GM10248 (cell line): ENCODE results near the gene AIPL1.
A peak's percentile ranks its signal among the peaks of the same experiment; 100 is the strongest.

Source experiments
- CTCF ChIA-PET: fragments of 300-600 bp; sonication (Branson Sonifier 250); formaldehyde crosslinking; extraction: SDS; loops from one replicate; lab custom pipeline; 2021; ENCODE audit warnings: antibody characterized with exemption; lab: Yijun Ruan, JAX
- POLR2A ChIA-PET: fragments of 350-650 bp; sonication (Branson Sonifier 250); formaldehyde crosslinking; extraction: SDS; loops from one replicate; lab custom pipeline; 2020; ENCODE audit warnings: antibody characterized with exemption; lab: Yijun Ruan, JAX
- DNase-seq: peaks from one replicate; pipeline ENCODE4 v3.0.0; 2012; ENCODE audit errors: extremely low spot score
- CTCF ChIP-seq: IDR thresholded peaks from 2 replicates; pipeline ENCODE4 v1.5.1; 2012; ENCODE audit warnings: mild to moderate bottlenecking, low read depth; ENCODE audit errors: extremely low read depth, missing control alignments, control extremely low read depth

Gene AIPL1

GRCh38 chr17:6425407-6425806, 9.5 kb downstream of the AIPL1 start:
- no peak for TF ChIP-seq CTCF
- POLR2A ChIA-PET = no interaction called here
- CTCF ChIA-PET = interaction anchor here (0.9 to 4.8 kb wide), 5 partner anchors 10 to 832 kb away, joined by 3 to 33 read pairs (median 4); partner anchors contain the start of gene AIPL1
- DNase-seq = no peak

- DNase-seq = no peak
- ChIA-PET POLR2A (no interaction called here), CTCF (interaction anchor here (0.8 to 4.8 kb wide), 5 partner anchors 12 to 867 kb away, joined by 3 to 33 read pairs (median 7); partner anchors contain the start of gene AIPL1)
- TF ChIP-seq CTCF = no peak
These were observed 11.0 kb downstream of the AIPL1 start for GRCh38 chr17:6423931-6424330.

- no peak for TF ChIP-seq CTCF
- POLR2A ChIA-PET = no interaction called here
- no peak for DNase-seq
- CTCF ChIA-PET = interaction anchor here (0.6 to 4.8 kb wide), 9 partner anchors 13 to 836 kb away, joined by 3 to 33 read pairs (median 5); partner anchors contain the start of genes AIPL1 and PIMREG
These were observed 12.2 kb downstream of the AIPL1 start for GRCh38 chr17:6422654-6423241.

GRCh38 chr17:6421700-6422604, 13.0 kb downstream of the AIPL1 start:
- ChIA-PET POLR2A (no interaction called here), CTCF (interaction anchor here (0.6 to 4.8 kb wide), 16 partner anchors 9 to 838 kb away, joined by 3 to 33 read pairs (median 4); partner anchors contain the start of genes AIPL1, NLRP1 and PIMREG)
- DNase-seq = peak; percentile 85
- peak; percentile 87 for TF ChIP-seq CTCF

GRCh38 chr17:6420173-6420641, 14.7 kb downstream of the AIPL1 start:
- ChIA-PET POLR2A (no interaction called here), CTCF (interaction anchor here (1.4 to 4.7 kb wide), 3 partner anchors 15 to 832 kb away, joined by 5 to 32 read pairs (median 6); partner anchors contain the start of gene AIPL1)
- DNase-seq = no peak
- peak; percentile 19 for TF ChIP-seq CTCF

- CTCF ChIA-PET = no interaction called here
- no peak for DNase-seq
- no peak for TF ChIP-seq CTCF
- POLR2A ChIA-PET = no interaction called here
These were observed 19.3 kb downstream of the AIPL1 start for GRCh38 chr17:6415616-6416015.
